Chondrocyte (in vitro differentiated cells): ENCODE measurements around the gene GALK1. TPM values are rescaled to one million over a fixed set of nuclear protein-coding genes. Genes with fewer than 3 reads are reported as not detected.
"Not testable (repeated sequence)": the region's sequence is repeated elsewhere in the genome, so short reads cannot be mapped to it uniquely, and the experiment has no call there.

ENCODE experiments used
- DNase-seq: peaks from one replicate; pipeline ENCODE4 v3.0.0; 2021; ENCODE audit warnings: mixed read lengths, low spot score
- H3K27ac Mint-ChIP-seq: one replicate; pipeline ENCODE4 v1.8.0; 2021; ENCODE audit warnings: mild to moderate bottlenecking, moderate library complexity, mixed read lengths; ENCODE audit not compliant: unreplicated experiment
- H3K27me3 Mint-ChIP-seq: 2 replicates; pipeline ENCODE4 v1.8.0; 2021; ENCODE audit warnings: low read depth, mixed read lengths
- H3K36me3 Mint-ChIP-seq: 2 replicates; pipeline ENCODE4 v1.8.0; 2021; ENCODE audit warnings: low read depth, mixed read lengths
- H3K4me1 Mint-ChIP-seq: 2 replicates; pipeline ENCODE4 v1.8.0; 2021; ENCODE audit warnings: low read depth, mild to moderate bottlenecking, mixed read lengths
- H3K4me3 Mint-ChIP-seq: one replicate; pipeline ENCODE4 v1.8.0; 2021; ENCODE audit warnings: mild to moderate bottlenecking, moderate library complexity, mixed read lengths; ENCODE audit not compliant: unreplicated experiment
- H3K9me3 Mint-ChIP-seq: 2 replicates; pipeline ENCODE4 v1.8.0; 2021; ENCODE audit warnings: low read depth, mixed read lengths
- total RNA-seq: library from RNA; stranded (reverse); gene quantifications from 3 replicates; pipeline ENCODE4 v1.2.1, GENCODE V29; 2021
- TF ChIP-seq, protein P1 (sequence below): fragments of 200-600 bp; sonication (generic); IDR thresholded peaks from 2 replicates; pipeline ENCODE4 v1.5.0; 2021; ENCODE audit warnings: antibody characterized with exemption, mild to moderate bottlenecking, moderate library complexity

GALK1 gene
- total RNA-seq, 1 donor from 2014 or later, result 27.8 TPM

DNA sequence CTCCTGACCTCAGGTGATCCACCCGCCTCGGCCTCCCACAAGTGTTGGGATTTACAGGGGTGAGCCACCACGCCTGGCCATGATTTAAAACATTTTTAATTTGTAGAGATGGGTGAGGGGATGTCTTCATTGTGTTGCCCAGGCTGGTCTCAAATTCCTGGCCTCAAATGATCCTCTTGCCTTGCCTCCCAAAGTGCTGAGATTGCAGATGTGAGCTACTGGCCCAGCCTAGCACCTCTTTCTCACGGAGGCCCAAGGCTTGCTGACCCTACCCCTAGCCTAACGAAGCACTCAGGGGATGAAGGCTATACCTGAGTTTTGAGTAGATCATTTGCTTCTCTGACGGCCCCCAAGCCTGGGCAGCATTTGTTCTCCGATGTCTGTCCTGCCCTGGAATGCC, 46.2 kb upstream of the GALK1 start:
- peaks cover 29% of the 10 kb centered on the region for H3K4me1 Mint-ChIP-seq
- TF ChIP-seq, protein P1, sequence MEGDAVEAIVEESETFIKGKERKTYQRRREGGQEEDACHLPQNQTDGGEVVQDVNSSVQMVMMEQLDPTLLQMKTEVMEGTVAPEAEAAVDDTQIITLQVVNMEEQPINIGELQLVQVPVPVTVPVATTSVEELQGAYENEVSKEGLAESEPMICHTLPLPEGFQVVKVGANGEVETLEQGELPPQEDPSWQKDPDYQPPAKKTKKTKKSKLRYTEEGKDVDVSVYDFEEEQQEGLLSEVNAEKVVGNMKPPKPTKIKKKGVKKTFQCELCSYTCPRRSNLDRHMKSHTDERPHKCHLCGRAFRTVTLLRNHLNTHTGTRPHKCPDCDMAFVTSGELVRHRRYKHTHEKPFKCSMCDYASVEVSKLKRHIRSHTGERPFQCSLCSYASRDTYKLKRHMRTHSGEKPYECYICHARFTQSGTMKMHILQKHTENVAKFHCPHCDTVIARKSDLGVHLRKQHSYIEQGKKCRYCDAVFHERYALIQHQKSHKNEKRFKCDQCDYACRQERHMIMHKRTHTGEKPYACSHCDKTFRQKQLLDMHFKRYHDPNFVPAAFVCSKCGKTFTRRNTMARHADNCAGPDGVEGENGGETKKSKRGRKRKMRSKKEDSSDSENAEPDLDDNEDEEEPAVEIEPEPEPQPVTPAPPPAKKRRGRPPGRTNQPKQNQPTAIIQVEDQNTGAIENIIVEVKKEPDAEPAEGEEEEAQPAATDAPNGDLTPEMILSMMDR, result no peak
- H3K27me3 Mint-ChIP-seq, result no peaks in the 10 kb centered on the region
- H3K36me3 Mint-ChIP-seq, result peaks cover 5% of the 10 kb centered on the region
- no peak overlapping the region for H3K27ac Mint-ChIP-seq
- H3K9me3 Mint-ChIP-seq, result no peaks in the 10 kb centered on the region
- no peak overlapping the region for H3K4me3 Mint-ChIP-seq
- DNase-seq, result peak; percentile 37

DNA sequence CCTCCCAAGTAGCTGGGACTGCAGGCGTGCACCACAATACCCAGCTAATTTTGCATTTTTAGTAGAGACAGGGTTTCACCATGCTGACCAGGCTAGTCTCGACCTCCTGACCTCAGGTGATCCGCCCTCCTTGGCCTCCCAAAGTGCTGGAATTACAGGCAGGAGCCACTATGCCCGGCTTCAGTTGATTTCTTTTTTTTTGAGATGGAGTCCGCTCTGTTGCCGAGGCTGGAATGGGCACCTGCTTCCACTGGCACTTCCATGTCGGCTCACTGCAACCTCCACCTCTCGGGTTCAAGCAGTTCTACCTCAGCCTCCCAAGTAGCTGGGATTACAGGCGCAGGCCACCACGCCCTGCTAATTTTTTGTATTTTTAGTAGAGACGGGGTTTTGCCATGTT, 45.8 kb upstream of the GALK1 start:
- not testable (repeated sequence) for H3K4me3 Mint-ChIP-seq, H3K9me3 Mint-ChIP-seq, H3K27me3 Mint-ChIP-seq, H3K27ac Mint-ChIP-seq, H3K36me3 Mint-ChIP-seq
- peak; percentile 24 for DNase-seq
- H3K4me1 Mint-ChIP-seq, result peaks cover 29% of the 10 kb centered on the region

DNA sequence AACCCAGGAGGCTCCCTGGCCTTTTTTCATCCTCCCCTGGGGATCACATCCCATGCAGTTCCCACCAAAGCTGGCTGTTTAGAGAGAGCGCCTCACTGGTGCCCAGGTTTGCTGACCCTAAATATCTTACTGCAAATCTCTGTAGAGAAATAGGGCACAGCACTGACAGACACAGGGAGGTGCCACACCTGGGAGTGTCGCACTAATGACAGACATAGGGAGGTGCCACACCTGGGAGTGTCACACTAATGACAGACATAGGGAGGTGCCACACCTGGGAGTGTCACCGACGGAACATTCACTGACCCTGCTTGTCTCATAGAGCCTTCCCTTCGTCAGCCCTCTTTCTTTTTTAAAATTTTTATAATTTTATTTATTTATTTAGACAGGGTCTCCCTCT, 45.2 kb upstream of the GALK1 start:
- Mint-ChIP-seq H3K27me3 (no peaks in the 10 kb centered on the region), H3K9me3 (no peaks in the 10 kb centered on the region), H3K4me1 (peaks cover 28% of the 10 kb centered on the region), H3K36me3 (peaks cover 5% of the 10 kb centered on the region), H3K4me3 (no peak overlapping the region), H3K27ac (no peak overlapping the region)
- peak; percentile 12 for DNase-seq
- TF ChIP-seq, protein P1, result no peak

DNA sequence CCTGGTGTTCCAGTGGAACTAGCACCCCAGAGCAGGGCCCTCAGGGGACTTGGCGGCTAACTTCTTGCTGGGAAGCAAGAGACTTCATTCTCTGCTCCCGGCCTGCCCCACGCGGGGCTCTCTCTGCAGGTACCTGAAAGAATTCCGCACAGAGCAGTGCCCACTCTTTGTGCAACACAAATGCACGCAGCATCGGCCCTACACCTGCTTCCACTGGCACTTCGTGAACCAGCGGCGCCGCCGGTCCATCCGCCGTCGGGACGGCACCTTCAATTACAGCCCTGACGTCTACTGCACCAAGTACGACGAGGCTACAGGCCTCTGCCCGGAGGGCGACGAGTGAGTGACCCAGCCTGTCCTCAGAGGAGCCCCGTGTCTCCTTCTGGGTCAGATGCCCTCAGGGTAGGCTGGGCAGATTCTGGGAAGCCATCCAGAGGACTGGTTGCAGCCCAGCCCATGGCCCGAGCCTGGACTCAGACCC, 44.7 kb upstream of the GALK1 start:
- H3K9me3 Mint-ChIP-seq, result no peaks in the 10 kb centered on the region
- TF ChIP-seq, protein P1, result no peak
- no peaks in the 10 kb centered on the region for H3K27me3 Mint-ChIP-seq
- peak overlapping the region; percentile 94 for H3K27ac Mint-ChIP-seq
- H3K4me1 Mint-ChIP-seq, result peaks cover 23% of the 10 kb centered on the region
- no peak overlapping the region for H3K4me3 Mint-ChIP-seq
- DNase-seq, result peak; percentile 88
- peaks cover 5% of the 10 kb centered on the region for H3K36me3 Mint-ChIP-seq

DNA sequence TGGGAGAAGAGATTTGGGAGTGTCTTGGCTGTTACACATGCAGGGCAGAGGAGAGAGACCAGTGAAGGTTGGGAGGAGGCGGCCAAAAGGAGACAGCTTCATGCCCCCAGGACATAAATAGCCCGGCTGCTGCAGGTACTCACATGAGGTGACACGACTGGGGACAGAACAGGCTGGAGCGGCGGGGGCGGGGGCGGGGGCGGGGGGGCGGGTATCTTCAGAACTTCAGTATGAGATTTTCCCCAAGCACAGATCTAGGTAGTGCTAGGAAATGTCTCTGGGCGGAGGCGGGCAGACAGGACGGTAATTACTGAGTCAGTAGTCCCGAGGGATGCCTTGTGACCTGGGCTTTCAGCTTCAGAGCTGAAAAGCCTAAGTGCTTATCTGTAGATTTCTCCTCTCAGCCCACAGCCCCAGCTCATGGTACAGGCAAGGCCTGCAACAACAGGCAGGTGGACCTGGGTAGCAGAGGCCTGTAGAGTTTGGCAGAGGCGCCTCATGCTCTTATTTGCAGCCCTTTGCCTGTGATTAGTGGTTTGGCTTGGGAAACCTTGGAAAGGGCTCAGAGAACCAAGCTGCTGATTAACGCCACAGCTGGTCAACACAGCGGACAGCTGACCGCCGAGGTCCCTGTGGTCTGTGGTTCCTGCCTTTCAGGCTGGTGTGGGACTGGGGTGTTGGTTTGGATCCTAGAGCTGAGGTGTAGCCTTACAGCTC, 44.1 kb upstream of the GALK1 start:
- peaks cover 5% of the 10 kb centered on the region for H3K36me3 Mint-ChIP-seq
- H3K4me1 Mint-ChIP-seq, result peaks cover 20% of the 10 kb centered on the region
- H3K27me3 Mint-ChIP-seq, result no peaks in the 10 kb centered on the region
- peak; percentile 59 for DNase-seq
- H3K4me3 Mint-ChIP-seq, result no peak overlapping the region
- TF ChIP-seq, protein P1, result no peak
- H3K9me3 Mint-ChIP-seq, result no peaks in the 10 kb centered on the region
- H3K27ac Mint-ChIP-seq, result peak overlapping the region; percentile 94

DNA sequence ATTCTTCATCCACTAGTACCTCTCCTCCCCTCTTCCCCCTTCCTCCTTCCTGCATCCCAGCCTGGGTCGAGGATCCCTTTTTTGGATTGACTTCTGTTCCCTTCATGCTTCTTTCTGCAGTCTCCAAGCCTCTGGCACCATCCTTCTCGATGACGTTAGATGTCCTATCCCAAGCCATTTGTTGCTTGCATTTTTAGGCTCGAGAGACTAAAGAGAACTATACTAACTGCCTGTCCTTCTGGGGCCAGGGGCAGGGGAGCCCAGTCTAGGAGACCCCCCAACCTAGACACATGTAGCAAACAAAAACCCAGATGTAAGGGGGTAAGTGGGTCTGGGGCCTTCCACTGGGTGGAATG, 43.5 kb upstream of the GALK1 start:
- Mint-ChIP-seq H3K27ac (peak overlapping the region; percentile 94), H3K36me3 (peaks cover 5% of the 10 kb centered on the region), H3K27me3 (no peaks in the 10 kb centered on the region), H3K4me1 (peaks cover 20% of the 10 kb centered on the region), H3K9me3 (no peaks in the 10 kb centered on the region), H3K4me3 (no peak overlapping the region)
- TF ChIP-seq, protein P1, result no peak
- DNase-seq, result no peak
